AG09319 (cell line): ENCODE measurements around the gene TBXT.

Source experiments
- DNase-seq: peaks from one replicate; pipeline ENCODE4 v3.0.0-alpha.2; 2010; ENCODE audit warnings: low read depth; ENCODE audit errors: extremely low read depth
- TF ChIP-seq, protein P1 (sequence below): IDR thresholded peaks from 2 replicates; pipeline ENCODE4 v1.5.1; 2011; ENCODE audit warnings: low read depth, mild to moderate bottlenecking, inconsistent platforms, low read length, moderate library complexity

The TBXT gene, protein sequence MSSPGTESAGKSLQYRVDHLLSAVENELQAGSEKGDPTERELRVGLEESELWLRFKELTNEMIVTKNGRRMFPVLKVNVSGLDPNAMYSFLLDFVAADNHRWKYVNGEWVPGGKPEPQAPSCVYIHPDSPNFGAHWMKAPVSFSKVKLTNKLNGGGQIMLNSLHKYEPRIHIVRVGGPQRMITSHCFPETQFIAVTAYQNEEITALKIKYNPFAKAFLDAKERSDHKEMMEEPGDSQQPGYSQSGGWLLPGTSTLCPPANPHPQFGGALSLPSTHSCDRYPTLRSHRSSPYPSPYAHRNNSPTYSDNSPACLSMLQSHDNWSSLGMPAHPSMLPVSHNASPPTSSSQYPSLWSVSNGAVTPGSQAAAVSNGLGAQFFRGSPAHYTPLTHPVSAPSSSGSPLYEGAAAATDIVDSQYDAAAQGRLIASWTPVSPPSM

DNA sequence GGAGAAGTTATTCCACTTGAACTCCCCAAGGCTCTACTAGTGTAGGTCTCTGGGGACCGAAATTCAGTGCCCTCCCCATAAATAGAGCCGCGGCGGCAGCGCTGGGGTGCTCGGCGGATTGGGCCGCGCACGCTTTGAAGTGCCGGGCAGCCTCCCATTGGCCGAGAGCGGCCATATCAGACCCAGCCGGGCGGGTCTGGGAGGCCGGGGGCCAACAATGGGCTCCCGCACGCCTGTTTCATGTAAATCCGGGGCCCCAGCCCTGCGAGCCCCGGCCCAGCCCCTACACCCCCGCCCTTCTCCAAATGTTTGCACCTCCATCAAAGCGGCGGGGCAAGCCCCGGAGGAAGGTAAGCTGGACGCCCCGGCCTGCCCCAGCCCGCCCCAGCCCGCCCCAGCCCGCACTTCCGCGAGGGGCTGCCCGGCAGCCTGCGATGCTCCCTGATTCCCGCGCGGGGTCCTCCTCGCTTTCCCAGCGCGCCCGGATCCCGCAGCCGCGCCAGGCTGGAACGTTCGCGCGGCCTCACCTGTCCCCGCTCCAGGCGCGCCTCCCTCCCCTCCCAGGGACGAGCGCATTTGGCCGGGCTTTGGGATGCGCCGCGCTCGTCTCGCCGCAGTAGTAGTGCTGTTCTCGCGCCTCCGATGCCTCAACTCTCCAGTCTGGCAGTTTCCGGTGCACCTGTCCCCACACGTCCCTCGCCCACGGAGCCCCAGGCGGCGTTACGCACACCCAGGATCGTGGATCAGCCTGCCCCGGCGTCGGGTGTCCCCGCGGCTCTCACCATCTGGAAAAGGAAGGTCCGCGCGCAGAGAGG lies at the start of gene TBXT:
Gene TBXT, minus strand, starts transcription at position 51 of the 815 bp plus-strand sequence. CDS start 260 bp downstream, outside the sequence.
- TF ChIP-seq, protein P1, sequence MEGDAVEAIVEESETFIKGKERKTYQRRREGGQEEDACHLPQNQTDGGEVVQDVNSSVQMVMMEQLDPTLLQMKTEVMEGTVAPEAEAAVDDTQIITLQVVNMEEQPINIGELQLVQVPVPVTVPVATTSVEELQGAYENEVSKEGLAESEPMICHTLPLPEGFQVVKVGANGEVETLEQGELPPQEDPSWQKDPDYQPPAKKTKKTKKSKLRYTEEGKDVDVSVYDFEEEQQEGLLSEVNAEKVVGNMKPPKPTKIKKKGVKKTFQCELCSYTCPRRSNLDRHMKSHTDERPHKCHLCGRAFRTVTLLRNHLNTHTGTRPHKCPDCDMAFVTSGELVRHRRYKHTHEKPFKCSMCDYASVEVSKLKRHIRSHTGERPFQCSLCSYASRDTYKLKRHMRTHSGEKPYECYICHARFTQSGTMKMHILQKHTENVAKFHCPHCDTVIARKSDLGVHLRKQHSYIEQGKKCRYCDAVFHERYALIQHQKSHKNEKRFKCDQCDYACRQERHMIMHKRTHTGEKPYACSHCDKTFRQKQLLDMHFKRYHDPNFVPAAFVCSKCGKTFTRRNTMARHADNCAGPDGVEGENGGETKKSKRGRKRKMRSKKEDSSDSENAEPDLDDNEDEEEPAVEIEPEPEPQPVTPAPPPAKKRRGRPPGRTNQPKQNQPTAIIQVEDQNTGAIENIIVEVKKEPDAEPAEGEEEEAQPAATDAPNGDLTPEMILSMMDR, result no peak
- DNase-seq, result no peak

DNA sequence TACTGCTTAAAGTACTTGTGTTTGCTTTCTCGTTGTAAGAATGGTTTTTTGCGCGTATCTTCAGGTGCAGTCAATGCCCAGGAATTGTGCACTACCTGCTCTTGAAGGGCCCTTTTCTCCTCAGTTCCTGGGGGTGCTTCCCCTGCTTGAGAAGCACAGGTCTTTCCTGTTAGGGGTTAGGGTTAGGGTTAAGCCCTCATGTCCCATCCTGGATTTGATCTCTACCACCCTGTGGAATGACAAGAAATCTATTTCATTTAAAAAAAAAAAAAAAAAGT lies 39.6 kb upstream of the TBXT start:
- TF ChIP-seq, protein P1, result no peak
- DNase-seq, result no peak

DNA sequence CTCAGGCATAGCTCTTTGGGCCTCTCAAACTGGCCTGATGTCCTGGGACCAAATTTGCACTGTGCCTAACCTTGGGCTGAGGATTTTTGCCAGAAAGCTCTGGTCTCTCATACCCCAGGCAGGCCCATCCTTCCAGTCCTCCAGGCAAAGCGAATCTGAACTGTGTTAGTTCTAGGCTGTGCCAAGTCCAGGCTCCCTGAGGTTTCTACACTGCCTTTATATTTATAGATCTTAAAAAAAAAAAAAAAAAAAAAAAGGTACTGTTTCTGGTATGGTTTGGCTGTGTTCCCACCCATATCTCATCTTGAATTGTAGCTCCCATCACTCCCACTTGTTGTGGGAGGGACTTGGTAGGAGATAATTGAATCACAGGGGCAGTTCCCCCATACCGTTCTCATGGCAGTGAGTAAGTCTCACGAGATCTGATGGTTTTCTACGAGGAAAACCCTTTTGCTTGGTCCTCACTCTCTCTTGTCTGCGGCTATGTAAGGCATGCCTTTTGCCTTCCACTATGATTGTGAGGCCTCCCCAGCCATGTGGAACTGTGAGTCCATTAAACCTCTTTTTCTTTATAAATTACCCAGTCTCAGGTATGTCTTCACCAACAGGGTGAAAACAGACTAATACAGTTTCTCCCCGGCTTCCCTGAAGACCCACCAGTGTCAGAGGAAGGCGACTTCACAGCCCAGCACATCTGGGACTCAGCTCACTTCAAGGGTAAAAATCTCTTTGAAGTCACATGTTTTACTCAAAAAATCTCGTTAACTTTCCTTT lies 39.0 kb upstream of the TBXT start:
- TF ChIP-seq, protein P1, result no peak
- no peak for DNase-seq

DNA sequence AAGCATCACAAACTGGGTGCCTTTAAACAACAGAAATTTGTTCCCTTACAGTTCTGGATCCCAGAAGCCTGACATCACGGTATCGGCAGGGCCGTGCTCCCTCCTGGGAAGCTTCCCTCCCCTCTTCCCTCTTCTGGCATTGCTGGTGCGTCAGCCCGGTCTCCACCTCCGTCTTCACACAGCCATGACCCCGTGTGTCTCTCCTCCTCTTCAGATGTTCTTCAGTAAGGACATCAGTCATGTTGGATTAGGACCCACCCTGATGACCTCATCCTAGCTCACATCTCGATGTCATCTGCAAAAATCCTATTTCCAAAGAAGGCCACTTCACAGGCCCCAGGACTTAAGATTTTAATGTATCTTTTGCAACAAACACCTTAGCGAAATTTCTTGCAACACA lies 38.4 kb upstream of the TBXT start:
- no peak for DNase-seq
- TF ChIP-seq, protein P1, result no peak

DNA sequence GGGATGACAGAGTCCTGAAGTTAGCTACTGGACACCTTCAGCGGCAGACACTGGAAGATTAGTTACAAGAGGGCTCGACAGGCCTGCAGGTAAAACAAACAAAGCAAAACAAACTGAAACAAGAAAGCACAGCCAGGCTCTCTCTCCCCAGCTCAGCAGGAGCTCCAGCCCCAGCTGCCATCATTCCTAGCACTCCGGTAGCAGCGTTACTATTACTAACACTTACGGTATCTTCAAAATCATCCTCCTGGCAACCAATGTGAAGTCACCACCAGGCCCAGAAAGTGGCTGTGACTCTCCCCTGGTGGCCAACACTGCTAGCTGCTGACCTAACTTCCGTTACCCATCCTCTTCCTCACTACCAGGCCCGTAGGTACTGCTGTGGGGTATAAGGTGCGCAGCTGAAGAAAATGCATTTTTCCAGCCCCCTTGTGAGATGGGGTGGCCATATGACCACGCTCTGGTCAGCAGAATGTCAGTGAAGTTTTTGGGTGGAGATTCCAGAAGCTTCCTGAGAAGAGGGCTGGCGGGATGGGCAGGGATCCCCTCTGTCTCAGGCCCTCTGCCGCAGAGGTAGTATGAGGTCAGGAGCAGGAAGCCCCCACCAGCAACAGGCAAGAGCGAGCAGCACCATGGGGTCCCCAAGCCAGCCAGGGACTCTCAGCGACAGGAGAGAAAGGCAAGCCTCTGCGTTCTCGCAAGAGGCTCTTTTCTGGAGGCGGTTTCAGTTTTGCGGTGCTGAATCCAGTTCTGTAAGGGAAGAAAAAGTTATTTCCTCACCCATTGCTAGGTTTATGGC lies 37.4 kb upstream of the TBXT start:
- no peak for DNase-seq
- TF ChIP-seq, protein P1, result no peak

DNA sequence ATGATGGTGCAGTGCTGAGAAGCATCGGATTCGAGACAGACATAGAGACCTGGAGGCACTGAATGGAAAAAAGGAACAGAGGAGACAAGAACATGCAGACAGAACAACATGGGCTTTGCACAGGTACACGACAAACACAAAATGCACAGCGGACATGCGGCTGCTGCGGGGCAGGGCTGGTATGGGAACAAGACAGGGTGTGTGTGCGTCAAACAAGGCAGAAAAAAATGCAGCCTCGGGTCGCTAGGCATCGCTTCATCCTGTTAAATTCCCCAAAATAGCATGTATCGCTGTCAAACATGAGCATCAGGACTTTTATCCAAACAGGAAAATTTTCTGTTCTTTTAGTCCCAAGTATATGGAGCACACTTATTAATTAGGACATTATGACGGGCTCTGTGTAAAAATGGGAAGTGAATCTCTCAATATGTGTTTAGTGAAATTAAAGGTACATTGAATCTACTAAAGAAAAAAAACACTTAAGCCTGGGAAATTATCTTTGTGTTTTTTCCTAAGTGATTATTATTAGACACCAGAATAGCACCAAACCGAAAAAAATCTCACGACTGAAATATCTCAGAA lies 36.1 kb upstream of the TBXT start:
- TF ChIP-seq, protein P1, result no peak
- DNase-seq, result no peak
